Spleen (tissue), 11 donors: ENCODE data around the gene FAAP100. TPM values are rescaled to one million over a fixed set of nuclear protein-coding genes. Genes with fewer than 3 reads are reported as not detected.

ENCODE experiments used
- DNase-seq: peaks from one replicate; pipeline ENCODE4 v3.0.0-alpha.2; 2020
- H3K27ac ChIP-seq, 8 donors: fragments of 200-600 bp; sonication (generic) in 7 of 8; 1 replicate in 4 of 8; 2 replicates in 4 of 8; pipeline versions ENCODE4 v1.5.0 to v1.8.0; 2016 to 2021; ENCODE audit warnings: inconsistent platforms in 4 of 8, mild to moderate bottlenecking in 4 of 8, moderate library complexity in 1 of 8
- H3K27me3 ChIP-seq, 7 donors: fragments of 200-600 bp; sonication (generic) in 6 of 7; replicated peaks in 1 of 7; 1 replicate in 4 of 7; 2 replicates in 3 of 7; pipeline versions ENCODE4 v1.5.0 to v1.8.0; 2016 to 2021; ENCODE audit warnings: inconsistent platforms in 3 of 7, mild to moderate bottlenecking in 1 of 7
- H3K36me3 ChIP-seq, 6 donors: fragments of 200-600 bp; sonication (generic) in 5 of 6; 1 replicate in 4 of 6; 2 replicates in 2 of 6; pipeline versions ENCODE4 v1.5.0 to v1.8.0; 2016 to 2021; ENCODE audit warnings: inconsistent platforms in 2 of 6
- H3K4me1 ChIP-seq, 6 donors: fragments of 200-600 bp; sonication (generic) in 5 of 6; 1 replicate in 3 of 6; 2 replicates in 3 of 6; pipeline versions ENCODE4 v1.5.0 to v1.8.0; 2016 to 2021; ENCODE audit warnings: inconsistent platforms in 3 of 6
- H3K4me3 ChIP-seq, 8 donors: fragments of 200-600 bp; sonication (generic) in 7 of 8; 1 replicate in 4 of 8; 2 replicates in 4 of 8; pipeline versions ENCODE4 v1.5.0 to v1.8.0; 2016 to 2021; ENCODE audit warnings: inconsistent platforms in 4 of 8, mild to moderate bottlenecking in 4 of 8, moderate library complexity in 2 of 8
- H3K9me3 ChIP-seq, 8 donors: fragments of 200-600 bp; sonication (generic) in 7 of 8; 1 replicate in 4 of 8; 2 replicates in 4 of 8; pipeline versions ENCODE4 v1.5.0 to v1.8.0; 2016 to 2021; ENCODE audit warnings: inconsistent platforms in 4 of 8
- POLR2A ChIP-seq, 3 donors: fragments of 450-650 bp; IDR thresholded peaks; one replicate each; pipeline ENCODE4 v1.5.1; 2017; ENCODE audit warnings: antibody characterized with exemption in 3 of 3, mild to moderate bottlenecking in 1 of 3
- POLR2AphosphoS5 ChIP-seq, 3 donors: sonication (generic); formaldehyde crosslinking; IDR thresholded peaks; one replicate each; pipeline ENCODE4 v1.5.1; 2017; ENCODE audit warnings: antibody characterized with exemption in 3 of 3
- WGBS, 5 donors: extraction: QIAGEN DNeasy Blood & Tissue Kit in 3 of 5; methylation state at CpG; one replicate each; pipeline versions ENCODE4 v1.1.5 to v1.1.7; 2013 to 2018; 5-methylcytosine and 5-hydroxymethylcytosine counted together
- intact Hi-C: fragments of 100-400 bp; cut with DNase I; formaldehyde crosslinking; loops from one replicate; pipeline ENCODE4 v1.15.0; 2023; ENCODE audit warnings: low total_unique reads
- polyA plus RNA-seq, 3 donors: library from polyadenylated mRNA; stranded (reverse); fragments of 200-250 nt; gene quantifications; one replicate each; pipeline ENCODE4 v1.2.1, GENCODE V29; 2013
- total RNA-seq, 7 donors: library from RNA; depleted of rRNA in 3 of 7; stranded (reverse); fragments of >200 nt in 3 of 7; fragmentation: NEBNext Ultra II Directional in 4 of 7; extraction: Animal tissue kit (Norgen Biotek cat#: 25700) in 4 of 7; gene quantifications; one replicate each; pipeline versions ENCODE4 v1.1.0 to v1.2.1, GENCODE V29; 2016 to 2021
- TF ChIP-seq, protein P1 (sequence below), 11 experiments: fragments of 200-600 bp in 7 of 11; fragments of 450-650 bp in 4 of 11; sonication (generic) in 4 of 11; IDR thresholded peaks in 8 of 11; conservative IDR thresholded peaks in 3 of 11; 1 replicate in 7 of 11; 2 replicates in 4 of 11; pipeline versions ENCODE4 v1.4.0 to v1.8.0; 2016 to 2021; ENCODE audit warnings: antibody characterized with exemption in 11 of 11, inconsistent platforms in 4 of 11, mild to moderate bottlenecking in 1 of 11
- donor health status: healthy with polysubstance abuse.
- donor health status: DM: no; HTN: no; CAD: no; lungs with moderate emphysema.
- donor health status: DM: no; HTN: no; CAD: no.
- donor health status: Bipolar disorder and iron deficiency.
- donor health status: healthy.
- donor health status: DM: no; HTN: no; CAD: no.
- donor health status: DM: yes; HTN: yes; CAD: no.

FAAP100 gene
- total and polyA plus RNA-seq, 10 donors, result 32.2 to 77.2 (median 50.9) TPM

DNA sequence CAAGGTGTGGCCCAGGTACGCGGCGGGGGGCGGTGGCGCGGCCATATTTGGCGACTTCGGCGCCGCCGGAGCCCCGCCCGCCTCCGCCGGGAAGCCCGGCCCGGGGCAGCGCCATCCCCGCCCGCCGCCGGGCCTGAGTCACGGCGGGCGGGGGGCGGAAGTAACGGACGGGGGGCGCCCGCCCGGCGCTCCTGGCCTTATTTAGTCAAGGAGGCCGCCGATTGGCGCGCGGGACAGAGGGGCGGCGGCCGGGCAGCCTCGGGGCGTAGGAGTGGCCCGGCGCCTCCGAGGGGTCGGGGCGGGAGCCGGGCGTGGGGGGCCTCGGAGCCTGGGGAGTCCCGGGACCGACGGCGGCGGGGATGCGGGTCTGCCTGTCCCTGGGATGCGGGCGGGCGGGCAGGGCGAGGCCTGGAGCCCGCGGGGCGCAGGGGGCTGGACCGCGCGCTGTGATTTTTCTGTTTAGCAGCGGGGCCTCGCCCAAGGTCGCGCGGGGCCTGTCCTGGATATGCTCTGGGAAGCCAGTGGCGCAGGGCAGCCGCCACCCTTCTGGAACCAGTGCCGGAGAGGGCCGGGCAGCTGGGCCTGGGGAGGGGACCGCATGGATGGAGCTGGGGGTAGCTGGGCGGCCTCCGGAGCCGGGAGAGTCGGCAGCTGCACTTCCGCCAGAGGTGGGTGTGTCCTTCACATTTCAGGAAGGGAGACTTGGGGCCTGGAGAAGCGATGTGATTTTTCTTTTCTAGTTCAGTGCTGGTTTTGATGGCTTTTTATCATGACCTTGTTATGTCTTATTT lies 37.2 kb downstream of the FAAP100 start:
- TF ChIP-seq POLR2A (IDR thresholded peaks at IDR 0.05), result no peak
- TF ChIP-seq, protein P1, sequence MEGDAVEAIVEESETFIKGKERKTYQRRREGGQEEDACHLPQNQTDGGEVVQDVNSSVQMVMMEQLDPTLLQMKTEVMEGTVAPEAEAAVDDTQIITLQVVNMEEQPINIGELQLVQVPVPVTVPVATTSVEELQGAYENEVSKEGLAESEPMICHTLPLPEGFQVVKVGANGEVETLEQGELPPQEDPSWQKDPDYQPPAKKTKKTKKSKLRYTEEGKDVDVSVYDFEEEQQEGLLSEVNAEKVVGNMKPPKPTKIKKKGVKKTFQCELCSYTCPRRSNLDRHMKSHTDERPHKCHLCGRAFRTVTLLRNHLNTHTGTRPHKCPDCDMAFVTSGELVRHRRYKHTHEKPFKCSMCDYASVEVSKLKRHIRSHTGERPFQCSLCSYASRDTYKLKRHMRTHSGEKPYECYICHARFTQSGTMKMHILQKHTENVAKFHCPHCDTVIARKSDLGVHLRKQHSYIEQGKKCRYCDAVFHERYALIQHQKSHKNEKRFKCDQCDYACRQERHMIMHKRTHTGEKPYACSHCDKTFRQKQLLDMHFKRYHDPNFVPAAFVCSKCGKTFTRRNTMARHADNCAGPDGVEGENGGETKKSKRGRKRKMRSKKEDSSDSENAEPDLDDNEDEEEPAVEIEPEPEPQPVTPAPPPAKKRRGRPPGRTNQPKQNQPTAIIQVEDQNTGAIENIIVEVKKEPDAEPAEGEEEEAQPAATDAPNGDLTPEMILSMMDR (IDR thresholded peaks at IDR 0.05 in 8 of 11, conservative IDR thresholded peaks at IDR 0.05 in 3 of 11), result peak in 1 of 11 experiments; percentile 5
- peak; percentile 54 to 79 (median 70) for TF ChIP-seq POLR2AphosphoS5 (IDR thresholded peaks at IDR 0.05)
- Histone ChIP-seq H3K36me3 (peaks cover 4 to 22% (median 20%) of the 10 kb centered on the region in 6 donors), H3K27me3 (peaks cover 0 to 8% (median 0%) of the 10 kb centered on the region in 7 donors), H3K4me3 (peak overlapping the region; percentile 53 to 99 (median 94)), H3K4me1 (peaks cover 38 to 86% (median 66%) of the 10 kb centered on the region in 6 donors), H3K9me3 (no peaks in the 10 kb centered on the region), H3K27ac (peak overlapping the region; percentile 91 to 100 (median 100))
- WGBS, 5 donors, result 0 to 1% (median 1%) methylated on average over 43 to 82 of the region's 82 CpGs
- DNase-seq, result peak; percentile 96
- intact Hi-C loops, result no loop called here

DNA sequence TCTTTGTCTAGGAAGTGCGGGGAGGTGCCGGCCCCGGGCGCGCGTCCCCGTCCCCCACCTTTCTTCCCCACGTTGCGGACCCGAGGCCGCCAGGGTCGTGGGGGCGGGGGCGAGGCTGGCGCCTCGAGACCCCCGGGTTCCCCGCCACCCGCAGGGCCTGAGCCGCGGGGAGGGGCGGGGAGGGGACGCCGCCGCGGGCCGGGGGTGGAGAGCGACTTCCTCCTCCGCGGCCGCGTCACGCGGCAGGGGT lies 37.7 kb downstream of the FAAP100 start:
- peak overlapping the region; percentile 53 to 99 (median 94) for H3K4me3 ChIP-seq
- 0 to 2% (median 1%) methylated on average over 1 to 34 of the region's 34 CpGs for WGBS, 5 donors
- intact Hi-C loops, result no loop called here
- TF ChIP-seq POLR2A (IDR thresholded peaks at IDR 0.05) (no peak), POLR2AphosphoS5 (IDR thresholded peaks at IDR 0.05) (peak in 2 of 3 donors; percentile 8 to 14)
- H3K9me3 ChIP-seq, result no peaks in the 10 kb centered on the region
- H3K4me1 ChIP-seq, result peaks cover 36 to 86% (median 66%) of the 10 kb centered on the region in 6 donors
- no peak for DNase-seq
- H3K36me3 ChIP-seq, result peaks cover 4 to 27% (median 24%) of the 10 kb centered on the region in 6 donors
- peaks cover 0 to 3% (median 0%) of the 10 kb centered on the region in 7 donors for H3K27me3 ChIP-seq
- peak overlapping the region; percentile 91 to 100 (median 100) for H3K27ac ChIP-seq

DNA sequence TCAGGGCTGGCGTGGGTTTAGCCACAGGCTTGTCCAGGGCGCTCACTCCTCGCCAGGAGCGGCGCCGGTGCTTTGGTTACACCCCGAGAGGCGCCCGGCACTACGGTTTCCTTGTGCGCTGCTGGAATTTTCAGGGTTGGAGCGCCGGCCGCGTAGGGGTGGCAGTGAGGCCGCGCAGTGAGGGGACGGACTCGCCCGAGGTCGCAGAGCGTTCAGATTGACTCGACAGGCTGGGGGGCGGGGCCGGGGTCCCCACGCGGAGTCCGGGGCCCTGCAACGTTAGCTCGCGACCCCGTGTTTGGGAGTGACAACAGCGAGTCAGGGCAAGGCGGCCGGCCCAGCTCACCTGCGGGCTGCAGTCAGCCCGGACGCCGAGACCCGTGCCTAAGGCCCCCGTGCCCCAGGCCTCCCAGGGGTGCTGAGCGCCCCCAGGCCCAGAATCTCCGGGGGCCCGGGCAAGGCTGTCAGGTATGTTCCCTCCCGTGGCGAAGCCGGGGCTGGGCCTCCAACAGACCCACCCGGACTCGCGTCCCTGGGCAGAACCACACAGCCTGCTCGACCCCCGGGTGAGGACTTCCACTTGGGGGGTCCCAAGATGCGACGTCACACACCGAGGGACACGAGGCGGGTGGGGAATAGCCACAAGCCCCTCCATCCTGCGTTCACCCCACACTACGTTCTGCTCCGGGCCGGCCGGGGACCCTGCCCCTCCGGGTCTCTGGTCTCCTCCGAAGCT lies 38.2 kb downstream of the FAAP100 start:
- H3K9me3 ChIP-seq, result no peaks in the 10 kb centered on the region
- TF ChIP-seq, protein P1 (IDR thresholded peaks at IDR 0.05 in 8 of 11, conservative IDR thresholded peaks at IDR 0.05 in 3 of 11), result no peak
- peak in 2 of 3 donors; percentile 70 to 73 for TF ChIP-seq POLR2AphosphoS5 (IDR thresholded peaks at IDR 0.05)
- H3K36me3 ChIP-seq, result peaks cover 4 to 32% (median 29%) of the 10 kb centered on the region in 6 donors
- intact Hi-C loops, result no loop called here
- H3K27me3 ChIP-seq, result no peaks in the 10 kb centered on the region
- peaks cover 38 to 86% (median 66%) of the 10 kb centered on the region in 6 donors for H3K4me1 ChIP-seq
- DNase-seq, result peak; percentile 92
- 0 to 1% (median 1%) methylated on average over 15 to 64 of the region's 64 CpGs for WGBS, 5 donors
- peak overlapping the region; percentile 91 to 100 (median 100) for H3K27ac ChIP-seq
- H3K4me3 ChIP-seq, result peak overlapping the region; percentile 53 to 99 (median 94)

DNA sequence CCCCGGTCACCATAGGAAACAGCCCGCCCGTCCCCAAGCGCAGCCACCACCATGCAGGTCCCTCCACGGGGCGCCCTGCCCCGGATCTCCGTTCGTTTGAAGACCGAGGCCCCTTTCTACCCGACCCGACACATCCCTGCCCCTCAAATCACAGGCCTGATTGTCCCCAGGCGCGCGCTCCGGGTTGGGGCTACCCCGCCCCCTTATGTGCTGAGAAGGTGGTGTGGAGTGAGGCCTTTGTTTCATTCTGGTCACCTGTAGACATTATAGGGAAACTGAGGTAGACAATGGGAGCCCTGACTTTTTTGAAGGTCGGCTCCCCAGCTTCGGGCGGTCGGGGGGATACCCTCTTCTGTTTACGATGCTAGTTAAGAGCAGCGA lies 38.8 kb downstream of the FAAP100 start:
- H3K27ac ChIP-seq, result peak overlapping the region; percentile 91 to 100 (median 100)
- H3K36me3 ChIP-seq, result peaks cover 4 to 38% (median 35%) of the 10 kb centered on the region in 6 donors
- H3K9me3 ChIP-seq, result no peaks in the 10 kb centered on the region
- TF ChIP-seq, protein P1 (IDR thresholded peaks at IDR 0.05 in 8 of 11, conservative IDR thresholded peaks at IDR 0.05 in 3 of 11), result no peak
- TF ChIP-seq POLR2A (IDR thresholded peaks at IDR 0.05) (no peak), POLR2AphosphoS5 (IDR thresholded peaks at IDR 0.05) (peak in 2 of 3 donors; percentile 33 to 43)
- 0 to 2% (median 0%) methylated on average over 6 to 23 of the region's 23 CpGs for WGBS, 5 donors
- H3K27me3 ChIP-seq, result no peaks in the 10 kb centered on the region
- peak overlapping the region; percentile 53 to 99 (median 94) for H3K4me3 ChIP-seq
- peak; percentile 94 for DNase-seq
- H3K4me1 ChIP-seq, result peaks cover 38 to 86% (median 66%) of the 10 kb centered on the region in 6 donors
- intact Hi-C loops, result no loop called here
